ENCODE results near the gene PLCB1.

- TF ChIP-seq CHD2 (IDR thresholded peaks at IDR 0.05; ENCODE audit: borderline replicate concordance, low read depth, low read length) = no peak
- no peak for TF ChIP-seq SP1 (IDR thresholded peaks at IDR 0.05; ENCODE audit: low read depth, low read length)
- no peak for TF ChIP-seq STAT1 (conservative IDR thresholded peaks at IDR 0.05)
- TF ChIP-seq MXI1 (IDR thresholded peaks at IDR 0.05; ENCODE audit: low read depth, low read length) = no peak
- TF ChIP-seq ZNF217 (IDR thresholded peaks at IDR 0.05) = no peak
- TF ChIP-seq, protein P1, sequence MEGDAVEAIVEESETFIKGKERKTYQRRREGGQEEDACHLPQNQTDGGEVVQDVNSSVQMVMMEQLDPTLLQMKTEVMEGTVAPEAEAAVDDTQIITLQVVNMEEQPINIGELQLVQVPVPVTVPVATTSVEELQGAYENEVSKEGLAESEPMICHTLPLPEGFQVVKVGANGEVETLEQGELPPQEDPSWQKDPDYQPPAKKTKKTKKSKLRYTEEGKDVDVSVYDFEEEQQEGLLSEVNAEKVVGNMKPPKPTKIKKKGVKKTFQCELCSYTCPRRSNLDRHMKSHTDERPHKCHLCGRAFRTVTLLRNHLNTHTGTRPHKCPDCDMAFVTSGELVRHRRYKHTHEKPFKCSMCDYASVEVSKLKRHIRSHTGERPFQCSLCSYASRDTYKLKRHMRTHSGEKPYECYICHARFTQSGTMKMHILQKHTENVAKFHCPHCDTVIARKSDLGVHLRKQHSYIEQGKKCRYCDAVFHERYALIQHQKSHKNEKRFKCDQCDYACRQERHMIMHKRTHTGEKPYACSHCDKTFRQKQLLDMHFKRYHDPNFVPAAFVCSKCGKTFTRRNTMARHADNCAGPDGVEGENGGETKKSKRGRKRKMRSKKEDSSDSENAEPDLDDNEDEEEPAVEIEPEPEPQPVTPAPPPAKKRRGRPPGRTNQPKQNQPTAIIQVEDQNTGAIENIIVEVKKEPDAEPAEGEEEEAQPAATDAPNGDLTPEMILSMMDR (IDR thresholded peaks at IDR 0.05 in 2 of 3, conservative IDR thresholded peaks at IDR 0.05 in 1 of 3; ENCODE audit: control insufficient read depth in 2 of 3, extremely low read depth in 1 of 3, insufficient read depth in 1 of 3, low read depth in 3 of 3, low read length in 3 of 3) = no peak
- no peak for TF ChIP-seq ATF3 (IDR thresholded peaks at IDR 0.05; ENCODE audit: borderline replicate concordance, extremely low read depth, low read depth, low read length)
- TF ChIP-seq SMC3 (IDR thresholded peaks at IDR 0.05; ENCODE audit: borderline replicate concordance, low read length) = no peak
- TF ChIP-seq ZBTB33 (IDR thresholded peaks at IDR 0.05) = no peak
- TF ChIP-seq, protein P2, sequence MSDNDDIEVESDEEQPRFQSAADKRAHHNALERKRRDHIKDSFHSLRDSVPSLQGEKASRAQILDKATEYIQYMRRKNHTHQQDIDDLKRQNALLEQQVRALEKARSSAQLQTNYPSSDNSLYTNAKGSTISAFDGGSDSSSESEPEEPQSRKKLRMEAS (IDR thresholded peaks at IDR 0.05; ENCODE audit: low read depth, low read length) = no peak
- no peak for TF ChIP-seq POLR2AphosphoS5 (IDR thresholded peaks at IDR 0.05; ENCODE audit: low read length)
These were observed 27.8 kb upstream of the PLCB1 start for GRCh38 chr20:8104252-8104651.
